ENCODE results near the gene MTURN. TPM values are rescaled to one million over a fixed set of nuclear protein-coding genes. Genes with fewer than 3 reads are reported as not detected.
A peak's percentile ranks its signal among the peaks of the same experiment; 100 is the strongest.

The MTURN gene
- total RNA-seq, 1 experiment from 2014 or later = 2.2 TPM

DNA sequence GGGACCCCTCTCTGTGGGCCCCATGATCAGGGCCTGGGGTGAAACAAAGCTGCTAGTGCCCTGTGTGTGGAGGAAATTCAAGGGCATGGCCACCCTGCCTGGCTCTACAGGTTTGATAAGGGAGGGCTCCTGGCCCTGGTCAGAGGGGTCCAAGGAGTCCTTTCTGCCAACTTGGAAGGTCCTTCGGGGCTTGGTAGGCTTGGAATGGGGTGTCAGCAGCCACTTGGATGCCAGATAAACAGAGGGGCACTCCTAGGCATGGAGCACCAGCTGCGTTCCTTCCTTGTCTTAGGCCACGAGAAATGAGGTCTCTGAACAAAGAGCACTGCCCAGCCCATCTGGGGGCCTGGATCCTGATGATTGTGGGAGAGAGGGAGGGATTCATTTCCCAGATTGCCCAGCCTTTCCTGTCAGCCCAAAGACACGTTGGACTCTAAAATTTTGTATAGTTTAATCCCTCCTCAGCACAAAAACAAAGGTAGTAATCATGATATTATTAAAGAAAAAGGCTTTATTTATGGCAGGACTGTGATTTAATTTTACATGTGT lies 5.1 kb downstream of the MTURN start:
- no peak overlapping the region for H3K4me3 Mint-ChIP-seq (ENCODE audit: unreplicated experiment)
- intact Hi-C loops (cut with micrococcal nuclease; ENCODE audit: unreplicated experiment) = no loop called here
- DNase-seq = no peak
- no peak overlapping the region for H3K27ac Mint-ChIP-seq (ENCODE audit: unreplicated experiment)
- no peaks in the 10 kb centered on the region for H3K9me3 Mint-ChIP-seq (ENCODE audit: unreplicated experiment)
- BruUV-seq (replicated peaks) = no TSS peak
- Histone ChIP-seq H3K36me3 (ENCODE audit: control insufficient read depth, insufficient read depth, low read length) (no peaks in the 10 kb centered on the region), H3K9me3 (no peaks in the 10 kb centered on the region), H3K27me3 (replicated peaks; ENCODE audit: control insufficient read depth, insufficient read depth, low read length) (no peaks in the 10 kb centered on the region; the same call in 1 of the 2 replicates), H3K4me3 (ENCODE audit: low read depth, low read length) (no peak overlapping the region), H3K4me1 (0 out of 2 replicates have a peak, but pooled peaks cover 8% of the 10 kb centered on the region)
- peaks cover 13% of the 10 kb centered on the region for H3K4me1 Mint-ChIP-seq (ENCODE audit: low read depth, unreplicated experiment)
- ChIA-PET CTCF (no interaction called here), POLR2A (no interaction called here)
- H3K27me3 Mint-ChIP-seq (ENCODE audit: insufficient read depth, unreplicated experiment) = peaks cover 3% of the 10 kb centered on the region
- peaks cover 5% of the 10 kb centered on the region for H3K36me3 Mint-ChIP-seq (ENCODE audit: insufficient read depth, unreplicated experiment)
- TF ChIP-seq, protein P1, sequence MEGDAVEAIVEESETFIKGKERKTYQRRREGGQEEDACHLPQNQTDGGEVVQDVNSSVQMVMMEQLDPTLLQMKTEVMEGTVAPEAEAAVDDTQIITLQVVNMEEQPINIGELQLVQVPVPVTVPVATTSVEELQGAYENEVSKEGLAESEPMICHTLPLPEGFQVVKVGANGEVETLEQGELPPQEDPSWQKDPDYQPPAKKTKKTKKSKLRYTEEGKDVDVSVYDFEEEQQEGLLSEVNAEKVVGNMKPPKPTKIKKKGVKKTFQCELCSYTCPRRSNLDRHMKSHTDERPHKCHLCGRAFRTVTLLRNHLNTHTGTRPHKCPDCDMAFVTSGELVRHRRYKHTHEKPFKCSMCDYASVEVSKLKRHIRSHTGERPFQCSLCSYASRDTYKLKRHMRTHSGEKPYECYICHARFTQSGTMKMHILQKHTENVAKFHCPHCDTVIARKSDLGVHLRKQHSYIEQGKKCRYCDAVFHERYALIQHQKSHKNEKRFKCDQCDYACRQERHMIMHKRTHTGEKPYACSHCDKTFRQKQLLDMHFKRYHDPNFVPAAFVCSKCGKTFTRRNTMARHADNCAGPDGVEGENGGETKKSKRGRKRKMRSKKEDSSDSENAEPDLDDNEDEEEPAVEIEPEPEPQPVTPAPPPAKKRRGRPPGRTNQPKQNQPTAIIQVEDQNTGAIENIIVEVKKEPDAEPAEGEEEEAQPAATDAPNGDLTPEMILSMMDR (IDR thresholded peaks at IDR 0.05; ENCODE audit: insufficient read depth in 1 of 2, low read depth in 1 of 2, low read length in 1 of 2, severe bottlenecking in 1 of 2, unreplicated experiment in 1 of 2) = no peak

DNA sequence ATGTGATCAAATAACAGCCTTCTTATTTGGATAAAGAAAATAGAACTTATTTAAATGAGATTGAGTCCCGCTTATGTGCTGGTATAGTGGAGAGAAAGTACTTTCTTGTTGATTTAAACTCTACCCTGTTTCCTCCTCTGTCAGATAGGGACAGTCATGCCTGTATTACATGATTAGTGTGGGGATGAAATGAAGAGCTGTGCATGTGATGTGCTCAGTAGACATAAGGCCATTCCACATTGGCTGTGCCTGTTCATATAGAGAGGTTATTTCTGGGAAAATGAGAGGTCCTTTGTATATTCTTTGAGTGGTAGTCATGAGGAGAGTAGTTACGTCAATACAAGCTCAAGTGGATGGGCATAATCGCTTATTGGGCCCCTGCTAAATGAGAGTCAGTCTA lies 5.7 kb downstream of the MTURN start:
- Mint-ChIP-seq H3K4me3 (ENCODE audit: unreplicated experiment) (no peak overlapping the region), H3K27me3 (ENCODE audit: insufficient read depth, unreplicated experiment) (peaks cover 3% of the 10 kb centered on the region), H3K4me1 (ENCODE audit: low read depth, unreplicated experiment) (peaks cover 13% of the 10 kb centered on the region), H3K36me3 (ENCODE audit: insufficient read depth, unreplicated experiment) (peaks cover 5% of the 10 kb centered on the region), H3K9me3 (ENCODE audit: unreplicated experiment) (no peaks in the 10 kb centered on the region), H3K27ac (ENCODE audit: unreplicated experiment) (no peak overlapping the region)
- Histone ChIP-seq H3K9me3 (no peaks in the 10 kb centered on the region), H3K4me1 (0 out of 2 replicates have a peak, but pooled peaks cover 8% of the 10 kb centered on the region), H3K27me3 (replicated peaks; ENCODE audit: control insufficient read depth, insufficient read depth, low read length) (no peaks in the 10 kb centered on the region; the same call in 1 of the 2 replicates), H3K36me3 (ENCODE audit: control insufficient read depth, insufficient read depth, low read length) (no peaks in the 10 kb centered on the region), H3K4me3 (ENCODE audit: low read depth, low read length) (no peak overlapping the region)
- no TSS peak for BruUV-seq (replicated peaks)
- intact Hi-C loops (cut with micrococcal nuclease; ENCODE audit: unreplicated experiment) = no loop called here
- TF ChIP-seq, protein P1 (IDR thresholded peaks at IDR 0.05; ENCODE audit: insufficient read depth in 1 of 2, low read depth in 1 of 2, low read length in 1 of 2, severe bottlenecking in 1 of 2, unreplicated experiment in 1 of 2) = no peak
- ChIA-PET CTCF (no interaction called here), POLR2A (no interaction called here)
- no peak for DNase-seq

DNA sequence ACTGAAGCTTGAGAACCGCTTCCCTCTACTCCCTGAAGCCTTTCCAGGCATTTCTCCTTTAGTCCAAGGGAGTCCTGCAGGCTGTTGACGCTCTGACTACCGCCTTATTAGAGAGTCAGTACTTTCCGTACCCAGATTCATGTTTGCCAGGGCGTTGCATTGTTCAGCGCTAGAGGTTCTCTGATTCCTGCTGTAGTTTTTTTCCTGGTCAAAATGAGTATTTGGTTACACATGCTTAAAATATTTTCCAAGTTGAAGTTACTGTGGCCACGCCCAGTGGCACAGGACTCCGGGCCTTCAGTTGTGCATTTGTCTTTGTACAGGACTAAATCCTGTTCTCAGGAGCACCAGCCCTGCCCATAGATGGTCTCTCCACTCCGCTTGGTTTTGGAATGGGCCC lies 7.9 kb downstream of the MTURN start:
- DNase-seq = peak in 1 of 2 experiments; percentile 16
- CTCF ChIA-PET = no interaction called here
- H3K27ac Mint-ChIP-seq (ENCODE audit: unreplicated experiment) = no peak overlapping the region

More for the DNA sequence above, 7.9 kb downstream of the MTURN start:
- TF ChIP-seq, protein P1 (IDR thresholded peaks at IDR 0.05; ENCODE audit: insufficient read depth in 1 of 2, low read depth in 1 of 2, low read length in 1 of 2, severe bottlenecking in 1 of 2, unreplicated experiment in 1 of 2) = no peak
- Histone ChIP-seq H3K36me3 (ENCODE audit: control insufficient read depth, insufficient read depth, low read length) (no peaks in the 10 kb centered on the region), H3K4me3 (ENCODE audit: low read depth, low read length) (no peak overlapping the region), H3K9me3 (no peaks in the 10 kb centered on the region), H3K4me1 (0 out of 2 replicates have a peak, but pooled peaks cover 8% of the 10 kb centered on the region), H3K27me3 (replicated peaks; ENCODE audit: control insufficient read depth, insufficient read depth, low read length) (no peaks in the 10 kb centered on the region)
- POLR2A ChIA-PET = no interaction called here
- no peaks in the 10 kb centered on the region for H3K36me3 Mint-ChIP-seq (ENCODE audit: insufficient read depth, unreplicated experiment)
- H3K27me3 Mint-ChIP-seq (ENCODE audit: insufficient read depth, unreplicated experiment) = no peaks in the 10 kb centered on the region
- H3K4me1 Mint-ChIP-seq (ENCODE audit: low read depth, unreplicated experiment) = peaks cover 13% of the 10 kb centered on the region
- BruUV-seq (replicated peaks) = no TSS peak
- H3K9me3 Mint-ChIP-seq (ENCODE audit: unreplicated experiment) = no peaks in the 10 kb centered on the region
- H3K4me3 Mint-ChIP-seq (ENCODE audit: unreplicated experiment) = no peak overlapping the region
- intact Hi-C loops (cut with micrococcal nuclease; ENCODE audit: unreplicated experiment) = no loop called here

Measured in Caco-2 (cell line).